Measurements from ENCODE around the gene DRAXIN.

DRAXIN gene

GRCh38 chr1:11761988-11762406, 70.5 kb downstream of the DRAXIN start, which contains the start of gene C1orf167:
C1orf167 (plus strand) TSS chr1:11762193; CDS start chr1:11764401, 2,208 bp downstream.
- Histone ChIP-seq H3F3A (ENCODE audit: insufficient read depth, low read length) (no peaks in the 10 kb centered on the region), H3K27ac (ENCODE audit: low read depth, low read length, poor library complexity, severe bottlenecking) (no peak within 1 kb of the TSS), H3K36me3 (ENCODE audit: insufficient read depth, low read length) (no peaks in the 10 kb centered on the region; the same call in 1 of the 2 replicates), H3K9ac (ENCODE audit: low read length) (no peak within 1 kb of the TSS), H3K4me3 (ENCODE audit: low read depth, low read length, poor library complexity, severe bottlenecking) (no peak within 1 kb of the TSS), H4K20me1 (ENCODE audit: insufficient read depth, low read length) (no peaks in the 10 kb centered on the region), H2AFZ (ENCODE audit: low read length) (no peak within 1 kb of the TSS), H3K9me2 (ENCODE audit: low read depth, low read length) (no peaks in the 10 kb centered on the region), H3K4me2 (ENCODE audit: low read length) (peak within 1 kb of the TSS; percentile 16; the same call in 1 of the 2 replicates), H3K4me1 (ENCODE audit: insufficient read depth, low read length, severe bottlenecking) (no peaks in the 10 kb centered on the region), H3K9me3 (ENCODE audit: low read length) (peaks cover 3% of the 10 kb centered on the region; the same call in 1 of the 2 replicates), H3K79me2 (ENCODE audit: insufficient read depth, low read length) (no peaks in the 10 kb centered on the region), H3K27me3 (ENCODE audit: insufficient read depth, low read length) (peaks cover 10% of the 10 kb centered on the region; the same call in 1 of the 2 replicates)
- TF ChIP-seq, protein P1, sequence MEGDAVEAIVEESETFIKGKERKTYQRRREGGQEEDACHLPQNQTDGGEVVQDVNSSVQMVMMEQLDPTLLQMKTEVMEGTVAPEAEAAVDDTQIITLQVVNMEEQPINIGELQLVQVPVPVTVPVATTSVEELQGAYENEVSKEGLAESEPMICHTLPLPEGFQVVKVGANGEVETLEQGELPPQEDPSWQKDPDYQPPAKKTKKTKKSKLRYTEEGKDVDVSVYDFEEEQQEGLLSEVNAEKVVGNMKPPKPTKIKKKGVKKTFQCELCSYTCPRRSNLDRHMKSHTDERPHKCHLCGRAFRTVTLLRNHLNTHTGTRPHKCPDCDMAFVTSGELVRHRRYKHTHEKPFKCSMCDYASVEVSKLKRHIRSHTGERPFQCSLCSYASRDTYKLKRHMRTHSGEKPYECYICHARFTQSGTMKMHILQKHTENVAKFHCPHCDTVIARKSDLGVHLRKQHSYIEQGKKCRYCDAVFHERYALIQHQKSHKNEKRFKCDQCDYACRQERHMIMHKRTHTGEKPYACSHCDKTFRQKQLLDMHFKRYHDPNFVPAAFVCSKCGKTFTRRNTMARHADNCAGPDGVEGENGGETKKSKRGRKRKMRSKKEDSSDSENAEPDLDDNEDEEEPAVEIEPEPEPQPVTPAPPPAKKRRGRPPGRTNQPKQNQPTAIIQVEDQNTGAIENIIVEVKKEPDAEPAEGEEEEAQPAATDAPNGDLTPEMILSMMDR (IDR thresholded peaks at IDR 0.05; ENCODE audit: low read length): no peak
- no peak for TF ChIP-seq EZH2 (IDR thresholded peaks at IDR 0.05; ENCODE audit: borderline replicate concordance, low read length)

- no peaks in the 10 kb centered on the region for H3K4me1 ChIP-seq (ENCODE audit: insufficient read depth, low read length, severe bottlenecking)
- no peak overlapping the region for H3K4me3 ChIP-seq (ENCODE audit: low read depth, low read length, poor library complexity, severe bottlenecking)
- no peak overlapping the region for H3K9ac ChIP-seq (ENCODE audit: low read length)
Measured at GRCh38 chr1:11764115-11764514, 72.6 kb downstream of the DRAXIN start.

GRCh38 chr1:11764519-11764918, 73.0 kb downstream of the DRAXIN start:
- TF ChIP-seq, protein P1 (IDR thresholded peaks at IDR 0.05; ENCODE audit: low read length): no peak
- no peak for TF ChIP-seq EZH2 (IDR thresholded peaks at IDR 0.05; ENCODE audit: borderline replicate concordance, low read length)
- Histone ChIP-seq H3F3A (ENCODE audit: insufficient read depth, low read length) (no peaks in the 10 kb centered on the region), H3K4me3 (ENCODE audit: low read depth, low read length, poor library complexity, severe bottlenecking) (no peak overlapping the region), H3K79me2 (ENCODE audit: insufficient read depth, low read length) (no peaks in the 10 kb centered on the region), H4K20me1 (ENCODE audit: insufficient read depth, low read length) (no peaks in the 10 kb centered on the region), H3K9ac (ENCODE audit: low read length) (no peak overlapping the region), H3K27me3 (ENCODE audit: insufficient read depth, low read length) (peaks cover 10% of the 10 kb centered on the region; the same call in 1 of the 2 replicates), H3K9me3 (ENCODE audit: low read length) (no peaks in the 10 kb centered on the region), H2AFZ (ENCODE audit: low read length) (no peak overlapping the region), H3K4me2 (ENCODE audit: low read length) (no peak overlapping the region), H3K36me3 (ENCODE audit: insufficient read depth, low read length) (no peaks in the 10 kb centered on the region), H3K9me2 (ENCODE audit: low read depth, low read length) (no peaks in the 10 kb centered on the region), H3K4me1 (ENCODE audit: insufficient read depth, low read length, severe bottlenecking) (no peaks in the 10 kb centered on the region), H3K27ac (ENCODE audit: low read depth, low read length, poor library complexity, severe bottlenecking) (no peak overlapping the region)

More at GRCh38 chr1:11764115-11764514, 72.6 kb downstream of the DRAXIN start:
- Histone ChIP-seq H3K36me3 (ENCODE audit: insufficient read depth, low read length) (no peaks in the 10 kb centered on the region), H3F3A (ENCODE audit: insufficient read depth, low read length) (no peaks in the 10 kb centered on the region), H3K27ac (ENCODE audit: low read depth, low read length, poor library complexity, severe bottlenecking) (no peak overlapping the region), H3K9me3 (ENCODE audit: low read length) (no peaks in the 10 kb centered on the region), H3K79me2 (ENCODE audit: insufficient read depth, low read length) (no peaks in the 10 kb centered on the region), H2AFZ (ENCODE audit: low read length) (no peak overlapping the region), H3K27me3 (ENCODE audit: insufficient read depth, low read length) (peaks cover 10% of the 10 kb centered on the region; the same call in 1 of the 2 replicates), H3K9me2 (ENCODE audit: low read depth, low read length) (no peaks in the 10 kb centered on the region), H4K20me1 (ENCODE audit: insufficient read depth, low read length) (no peaks in the 10 kb centered on the region), H3K4me2 (ENCODE audit: low read length) (no peak overlapping the region)
- TF ChIP-seq, protein P1 (IDR thresholded peaks at IDR 0.05; ENCODE audit: low read length): no peak
- TF ChIP-seq EZH2 (IDR thresholded peaks at IDR 0.05; ENCODE audit: borderline replicate concordance, low read length): no peak
